GM12878 (cell line): Measurements from ENCODE around the gene ARL6IP5. TPM values are rescaled to one million over a fixed set of nuclear protein-coding genes. Genes with fewer than 3 reads are reported as not detected.

ENCODE experiments used
- ATAC-seq: fragments of 200-7000 bp; cut with Tn5 transposase; 3 replicates; pipeline ENCODE4 v1.9.1; 2020; ENCODE audit warnings: mild to moderate bottlenecking, moderate library complexity
- BruUV-seq: library from RNA; stranded (reverse); fragments of 400-500 nt; replicated peaks from 2 replicates; lab custom pipeline; 2021; lab: Mats Ljungman, UMichigan
- CTCF ChIA-PET: fragments of 300-600 bp; sonication (Branson Sonifier 250); formaldehyde crosslinking; extraction: SDS; loops from one replicate; lab custom pipeline; 2021; ENCODE audit warnings: inconsistent platforms; lab: Yijun Ruan, JAX
- POLR2A ChIA-PET: fragments of 350-600 bp; formaldehyde crosslinking; extraction: SDS; loops from one replicate; lab custom pipeline; 2021; ENCODE audit warnings: inconsistent platforms; lab: Charles Lee
- RAD21 ChIA-PET: fragments of 300-600 bp; sonication (Branson Sonifier 250); formaldehyde crosslinking; loops from one replicate; lab custom pipeline; 2023; ENCODE audit warnings: antibody characterized with exemption; ENCODE audit not compliant: unreplicated experiment; lab: Charles Lee
- SMC1A ChIA-PET: fragments of 300-600 bp; sonication (Branson Sonifier 250); formaldehyde crosslinking; loops from one replicate; lab custom pipeline; 2023; ENCODE audit not compliant: unreplicated experiment, uncharacterized antibody; lab: Charles Lee
- DNase-seq: peaks from one replicate; pipeline ENCODE4 v3.0.0-alpha.2; 2011; ENCODE audit warnings: low read depth, low spot score
- FAIRE-seq: peaks from 3 replicates; lab custom pipeline; 2011; peaks lifted over from hg19 to GRCh38; lab: Jason Lieb, UNC
- H2AFZ ChIP-seq: 2 replicates; pipeline ENCODE4 v1.6.0; 2011; ENCODE audit warnings: low read depth, low read length, control low read depth; ENCODE audit not compliant: control insufficient read depth
- H3K27ac ChIP-seq: 2 replicates; pipeline ENCODE4 v1.5.1; 2011; ENCODE audit warnings: control low read depth; ENCODE audit not compliant: control insufficient read depth, insufficient read depth
- H3K27me3 ChIP-seq, 2 experiments: replicated peaks in 1 of 2; 2 replicates each; pipeline versions ENCODE4 v1.6.0 to v1.6.1; 2011; ENCODE audit warnings: low read length in 1 of 2; ENCODE audit not compliant: control insufficient read depth in 2 of 2, insufficient read depth in 2 of 2
- H3K36me3 ChIP-seq, 2 experiments: 2 replicates each; pipeline ENCODE4 v1.5.1; 2011; ENCODE audit warnings: low read length in 1 of 2; ENCODE audit not compliant: control insufficient read depth in 2 of 2, insufficient read depth in 2 of 2
- H3K4me1 ChIP-seq: 2 replicates; pipeline ENCODE4 v1.6.1; 2011; ENCODE audit warnings: mild to moderate bottlenecking, low read length, moderate library complexity, mixed read lengths; ENCODE audit not compliant: control insufficient read depth, insufficient read depth
- H3K4me2 ChIP-seq: 2 replicates; pipeline ENCODE4 v1.6.0; 2011; ENCODE audit warnings: control low read depth; ENCODE audit not compliant: control insufficient read depth, insufficient read depth
- H3K4me3 ChIP-seq: fragments of 200-600 bp; sonication (generic); 2 replicates; pipeline ENCODE4 v1.5.1; 2016
- H3K79me2 ChIP-seq: 2 replicates; pipeline ENCODE4 v1.6.0; 2011; ENCODE audit warnings: low read length; ENCODE audit not compliant: control insufficient read depth, insufficient read depth
- H3K9ac ChIP-seq: 2 replicates; pipeline ENCODE4 v1.8.0; 2011; ENCODE audit warnings: low read length, control low read depth, mixed read lengths; ENCODE audit not compliant: control insufficient read depth, insufficient read depth
- H3K9me3 ChIP-seq: replicated peaks from 3 replicates; pipeline ENCODE4 v1.5.1; 2011; ENCODE audit warnings: mild to moderate bottlenecking, low read length; ENCODE audit not compliant: control insufficient read depth, insufficient read depth
- H4K20me1 ChIP-seq: 2 replicates; pipeline ENCODE4 v1.6.0; 2011; ENCODE audit not compliant: control insufficient read depth, insufficient read depth
- ASH2L ChIP-seq: fragments of 300-600, 200-600 bp; sonication (generic); IDR thresholded peaks from 2 replicates; pipeline ENCODE4 v1.6.1; 2017; ENCODE audit warnings: low read depth, mild to moderate bottlenecking, borderline replicate concordance
- ATF7 ChIP-seq: fragments of 450-650 bp; IDR thresholded peaks from 2 replicates; pipeline ENCODE4 v1.6.1; 2016; ENCODE audit warnings: low read depth, mild to moderate bottlenecking
- BCL3 ChIP-seq: IDR thresholded peaks from 2 replicates; pipeline ENCODE4 v1.6.1; 2011; ENCODE audit warnings: borderline replicate concordance, low read depth, mild to moderate bottlenecking, moderate library complexity, low read length; ENCODE audit not compliant: insufficient read depth, poor library complexity, severe bottlenecking
- BHLHE40 ChIP-seq, 2 experiments: fragments of 450-650 bp in 1 of 2; IDR thresholded peaks; 2 replicates each; pipeline ENCODE4 v1.6.1; 2011 to 2017; ENCODE audit warnings: low read depth in 2 of 2, borderline replicate concordance in 1 of 2, improper control_type of control experiment in 1 of 2, low read length in 1 of 2, mild to moderate bottlenecking in 1 of 2
- EED ChIP-seq: sonication (generic); IDR thresholded peaks from 2 replicates; pipeline ENCODE4 v1.6.1; 2016; ENCODE audit warnings: antibody characterized with exemption, low read depth
- ESRRA ChIP-seq: IDR thresholded peaks from 2 replicates; pipeline ENCODE4 v1.6.1; 2012; ENCODE audit warnings: mild to moderate bottlenecking, low read length, improper control_type of control experiment
- GABPA ChIP-seq: IDR thresholded peaks from 2 replicates; pipeline ENCODE4 v1.6.1; 2014; ENCODE audit warnings: antibody characterized with exemption, low read depth, mild to moderate bottlenecking, inconsistent platforms
- SMARCA5 ChIP-seq: fragments of 450-650 bp; IDR thresholded peaks from 2 replicates; pipeline ENCODE4 v1.6.1; 2017; ENCODE audit warnings: mild to moderate bottlenecking
- TAF1 ChIP-seq: IDR thresholded peaks from 2 replicates; pipeline ENCODE4 v1.6.1; 2011; ENCODE audit warnings: mild to moderate bottlenecking, low read depth, low read length, borderline replicate concordance
- TARDBP ChIP-seq: IDR thresholded peaks from 2 replicates; pipeline ENCODE4 v1.6.1; 2016; ENCODE audit warnings: borderline replicate concordance
- TCF3 ChIP-seq: IDR thresholded peaks from 2 replicates; pipeline ENCODE4 v1.6.1; 2012; ENCODE audit warnings: low read depth, mild to moderate bottlenecking, low read length, borderline replicate concordance; ENCODE audit not compliant: insufficient read depth
- ZNF207 ChIP-seq: fragments of 450-650 bp; IDR thresholded peaks from 2 replicates; pipeline ENCODE4 v1.6.1; 2014; ENCODE audit warnings: antibody characterized with exemption, mild to moderate bottlenecking, borderline replicate concordance
- ZNF274 ChIP-seq: IDR thresholded peaks from one replicate; pipeline ENCODE4 v1.8.0; 2011; ENCODE audit not compliant: insufficient read length, insufficient read depth
- ZNF592 ChIP-seq: fragments of 450-650 bp; IDR thresholded peaks from 2 replicates; pipeline ENCODE4 v1.6.1; 2017; ENCODE audit warnings: mild to moderate bottlenecking, moderate library complexity
- WGBS: methylation state at CpG from one replicate; pipeline ENCODE4 v1.1.6; 2016; ENCODE audit warnings: low lambda C conversion rate; ENCODE audit not compliant: insufficient replicate concordance, insufficient coverage; ENCODE audit errors: missing lambda C conversion rate; 5-methylcytosine and 5-hydroxymethylcytosine counted together
- in situ Hi-C: fragments of 300-500 bp; cut with MboI; formaldehyde crosslinking; loops from 9 replicates; pipeline ENCODE4 v1.14.3; 2018; ENCODE audit warnings: mixed read lengths
- intact Hi-C: fragments of 100-400 bp; cut with micrococcal nuclease; formaldehyde crosslinking; loops from one replicate; pipeline ENCODE4 v1.14.2; 2022; ENCODE audit not compliant: unreplicated experiment
- polyA plus RNA-seq, 11 experiments: library from polyadenylated mRNA; depleted of rRNA in 4 of 11; unstranded in 6 of 11; stranded (reverse) in 5 of 11; fragments of >200 nt; fragmentation: Nextera tagmentation in 4 of 11; fragmentation: Illumina TruSeq in 1 of 11; extraction: Ambion mirVana in 4 of 11; extraction: Trizol in 1 of 11; gene quantifications; 1 replicate in 1 of 11; 2 replicates in 10 of 11; pipeline versions ENCODE4 v1.2.1 to v1.2.3, GENCODE V29; 2011 to 2016; ENCODE audit warnings: inconsistent platforms in 2 of 11, missing spikeins in 2 of 11, low read depth in 1 of 11
- total RNA-seq, 4 experiments: library from RNA; depleted of rRNA in 3 of 4; stranded (reverse); fragments of >200 nt in 3 of 4; fragmentation: Illumina TruSeq in 1 of 4; extraction: Trizol in 1 of 4; gene quantifications; 2 replicates each; pipeline versions ENCODE4 v1.2.1 to v1.2.3, GENCODE V29; 2013 to 2021

ARL6IP5 gene
- total and polyA plus RNA-seq, 10 of the 15 experiments (the other 5 are each of a cell fraction or from before 2014, with no cell fraction given), result 78.2 to 310 (median 148) TPM

GRCh38 chr3:69113536-69113935, 28.8 kb downstream of the ARL6IP5 start (continued):
- TF ChIP-seq ASH2L, result no peak
- TF ChIP-seq ESRRA, result no peak
- TF ChIP-seq ZNF274, result no peak
- TF ChIP-seq ZNF592, result no peak
- no peak for TF ChIP-seq EED
- TF ChIP-seq BHLHE40 (IDR thresholded peaks at IDR 0.05; ENCODE audit: borderline replicate concordance in 1 of 2, low read depth in 2 of 2, low read length in 1 of 2), result no peak
- no peak for TF ChIP-seq ZNF207

GRCh38 chr3:69115731-69116130, 31.0 kb downstream of the ARL6IP5 start:
- intact Hi-C loops, result no loop called here
- H3K9ac ChIP-seq, result no peak overlapping the region
- H3K4me3 ChIP-seq, result no peak overlapping the region
- H3K27me3 ChIP-seq, result no peaks in the 10 kb centered on the region
- no peak for FAIRE-seq
- no peak for ATAC-seq
- in situ Hi-C loops, result no loop called here
- H3K4me1 ChIP-seq, result no peaks in the 10 kb centered on the region
- H3K4me2 ChIP-seq, result no peak overlapping the region
- ChIA-PET SMC1A (no interaction called here), RAD21 (interaction anchor here (1.0 kb wide), 1 partner anchor 68 kb away, joined by 3 read pairs; no protein-coding TSS in a partner anchor), CTCF (interaction anchor here (1.1 to 1.6 kb wide), 2 partner anchors 21 to 191 kb away, joined by 3 to 5 read pairs; no protein-coding TSS in a partner anchor), POLR2A (no interaction called here)
- no peaks in the 10 kb centered on the region for H3K9me3 ChIP-seq
- H3K27ac ChIP-seq, result no peak overlapping the region
- H3K36me3 ChIP-seq, result no peaks in the 10 kb centered on the region
- no peaks in the 10 kb centered on the region for H4K20me1 ChIP-seq
- no peak for TF ChIP-seq GABPA
- no peak for TF ChIP-seq TAF1
- no peak for TF ChIP-seq TARDBP
- TF ChIP-seq BCL3, result no peak
- TF ChIP-seq SMARCA5, result no peak
- no peak for TF ChIP-seq TCF3
- no peak for TF ChIP-seq ATF7
- DNase-seq, result no peak
- no peaks in the 10 kb centered on the region for H3K79me2 ChIP-seq
- no TSS peak for BruUV-seq
- no peak overlapping the region for H2AFZ ChIP-seq
- WGBS, result 61% methylated on average over 2 of the region's 2 CpGs
